HG03108 (cell line): ENCODE results near the gene GOSR1.
A peak's percentile ranks its signal among the peaks of the same experiment; 100 is the strongest.
"Not testable (repeated sequence)": the region's sequence is repeated elsewhere in the genome, so short reads cannot be mapped to it uniquely, and the experiment has no call there.

Source experiments
- ATAC-seq: cut with Tn5 transposase; IDR thresholded peaks from one replicate; pipeline ENCODE4 v1.9.1; 2021; ENCODE audit warnings: moderate library complexity; ENCODE audit not compliant: unreplicated experiment

Gene GOSR1

GRCh38 chr17:30543456-30543855 lies 66.2 kb downstream of the GOSR1 start:
- no peak for ATAC-seq

DNA sequence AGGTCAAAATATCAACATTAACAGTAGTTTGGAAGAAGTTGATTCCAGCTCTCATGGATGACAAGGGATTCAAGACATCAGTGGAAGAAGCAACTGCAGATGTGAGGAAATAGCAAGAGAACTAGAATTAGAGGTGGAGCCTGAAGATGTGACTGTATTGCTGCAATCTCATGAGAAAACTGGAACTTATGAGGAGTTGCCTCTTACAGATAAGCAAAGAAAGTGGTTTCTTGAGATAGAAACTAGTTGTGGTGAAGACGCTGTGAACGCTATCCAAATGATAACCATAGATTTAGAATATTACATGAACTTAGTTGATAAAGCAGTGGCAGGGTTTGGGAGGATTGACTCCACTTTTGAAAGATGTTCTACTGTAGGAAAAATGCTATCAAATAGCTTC lies 67.8 kb downstream of the GOSR1 start:
- ATAC-seq = no peak

- ATAC-seq = no peak
Observed at GRCh38 chr17:30547778-30548573, 70.8 kb downstream of the GOSR1 start.

- ATAC-seq = not testable (repeated sequence)
Observed at GRCh38 chr17:30549181-30549580, 72.0 kb downstream of the GOSR1 start.

DNA sequence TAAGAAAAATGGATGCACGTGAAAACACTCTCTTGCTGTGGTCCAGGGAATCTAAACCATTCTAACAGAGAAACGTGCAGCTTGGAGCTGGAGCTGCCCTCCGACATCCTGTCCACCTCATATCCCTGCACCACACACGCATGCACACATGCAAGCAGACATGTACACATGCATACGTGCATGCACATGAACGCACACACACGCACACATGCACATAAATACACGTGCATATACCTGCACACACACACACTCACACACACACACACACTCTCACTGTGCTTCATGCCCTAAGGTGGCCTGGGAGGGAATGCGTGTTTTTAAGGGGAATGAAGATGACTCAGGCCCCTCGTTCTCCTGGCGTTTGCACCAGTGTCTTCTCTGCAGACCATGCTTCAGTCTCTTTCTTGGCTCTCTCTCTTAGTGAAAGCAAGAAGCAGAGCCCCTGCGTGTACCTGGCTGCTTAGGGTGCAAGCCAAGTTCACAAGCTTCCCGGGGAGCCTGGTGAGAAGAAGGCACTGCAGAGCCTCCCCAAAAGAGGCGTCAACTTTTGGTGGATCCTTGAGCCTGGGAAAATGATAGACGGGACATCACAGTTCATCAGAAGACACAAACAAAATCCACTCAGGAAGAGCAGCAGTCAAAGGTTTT lies 72.8 kb downstream of the GOSR1 start:
- no peak for ATAC-seq

GRCh38 chr17:30550512-30551273 lies 73.5 kb downstream of the GOSR1 start:
- peak; percentile 86 for ATAC-seq

- not testable (repeated sequence) for ATAC-seq
Observed at GRCh38 chr17:30551274-30551995, 74.2 kb downstream of the GOSR1 start.

- ATAC-seq = no peak
Observed at GRCh38 chr17:30551996-30552339, 74.8 kb downstream of the GOSR1 start.

DNA sequence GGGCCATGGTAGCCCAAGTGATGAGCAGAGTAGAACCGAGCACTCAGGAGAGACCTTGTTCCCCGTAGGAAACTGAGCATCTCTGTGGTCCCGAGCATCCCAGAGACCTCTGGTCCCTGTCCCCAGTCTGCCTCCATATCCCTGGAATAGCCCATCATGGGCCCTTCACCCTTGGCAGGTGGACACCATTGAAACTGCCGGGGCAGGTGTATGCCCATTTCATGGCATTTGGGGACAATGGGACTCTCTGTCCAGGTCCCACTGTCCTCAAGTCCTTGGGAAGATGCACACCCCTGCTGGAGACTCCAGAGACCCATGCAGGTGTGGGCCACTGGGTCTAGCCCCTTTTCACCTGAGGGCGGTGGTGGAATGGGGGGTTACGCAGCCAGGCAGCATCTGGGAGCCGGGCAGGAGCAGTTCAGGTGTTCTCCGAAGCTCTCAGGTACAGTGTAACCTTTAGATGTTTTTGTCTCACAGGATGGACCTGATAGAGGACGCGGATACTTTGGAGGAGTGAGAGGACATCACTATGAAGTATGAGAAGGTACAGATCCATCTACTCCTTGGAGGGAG lies 75.9 kb downstream of the GOSR1 start:
- ATAC-seq = no peak

- ATAC-seq = not testable (repeated sequence)
Observed at GRCh38 chr17:30553823-30554440, 76.7 kb downstream of the GOSR1 start.

DNA sequence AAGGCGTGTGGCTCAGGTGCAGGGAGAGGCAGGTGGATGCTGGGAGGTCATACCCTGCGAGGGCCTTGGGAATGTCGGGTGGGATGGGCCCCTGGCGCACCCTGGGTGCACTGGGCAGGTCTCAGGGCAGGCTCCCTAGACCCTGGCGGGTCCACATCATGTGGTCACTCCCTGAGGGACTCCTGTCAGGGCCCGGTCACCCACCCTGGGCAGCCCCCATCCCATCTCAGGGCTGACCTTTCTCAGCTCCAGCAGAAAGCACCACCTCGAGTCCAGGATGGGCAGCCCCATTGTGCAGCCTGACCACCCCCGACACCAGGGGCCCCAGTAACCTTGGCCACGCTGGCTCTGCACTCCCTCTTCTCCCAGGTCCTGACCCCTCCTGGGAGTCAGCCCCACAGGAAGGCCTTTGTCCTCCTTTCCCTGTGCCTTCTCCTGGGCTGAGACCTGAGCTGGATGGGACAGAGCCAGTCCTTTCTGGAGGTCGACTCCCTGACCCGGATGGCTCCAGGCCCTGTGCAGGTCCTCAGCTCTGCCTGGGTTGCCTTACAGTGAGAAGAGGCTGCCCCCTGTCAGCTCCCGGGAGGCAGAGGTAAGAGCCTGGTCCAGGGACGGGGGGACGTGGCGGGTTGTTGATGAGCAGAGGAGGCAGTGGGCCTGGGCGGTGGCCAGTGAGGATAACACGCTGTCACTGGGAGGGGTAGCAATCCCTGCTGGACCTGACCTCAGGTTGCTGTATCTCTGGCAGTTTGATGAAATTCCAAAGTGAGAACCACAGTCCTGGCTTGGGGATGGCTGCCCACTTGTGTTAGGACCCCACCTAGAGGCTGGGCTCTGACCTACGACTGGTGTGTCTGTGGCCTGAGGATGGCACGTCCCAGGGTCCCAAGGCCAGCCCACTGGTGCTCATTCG lies 77.9 kb downstream of the GOSR1 start:
- ATAC-seq = no peak

DNA sequence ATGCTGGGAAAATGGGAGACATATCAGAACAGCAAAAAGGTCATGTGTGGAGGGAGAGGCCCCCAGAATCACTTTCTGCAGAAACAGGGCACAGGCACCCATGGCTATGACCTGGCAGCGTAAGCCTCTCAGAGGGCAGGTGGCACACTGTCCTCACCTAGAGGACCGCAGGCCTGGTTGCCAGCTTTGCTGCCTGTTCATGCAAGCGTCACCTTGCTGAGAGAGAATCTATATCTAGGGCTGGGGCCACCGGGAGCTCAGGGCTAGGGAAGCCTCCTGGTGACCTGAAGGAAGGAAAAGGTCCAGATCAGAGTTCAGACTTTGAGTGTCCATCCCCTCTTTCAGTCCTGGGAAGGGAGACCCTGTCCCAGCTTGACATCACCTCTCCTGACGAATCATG lies 78.7 kb downstream of the GOSR1 start:
- no peak for ATAC-seq

GRCh38 chr17:30556374-30557332 lies 79.4 kb downstream of the GOSR1 start:
- no peak for ATAC-seq

DNA sequence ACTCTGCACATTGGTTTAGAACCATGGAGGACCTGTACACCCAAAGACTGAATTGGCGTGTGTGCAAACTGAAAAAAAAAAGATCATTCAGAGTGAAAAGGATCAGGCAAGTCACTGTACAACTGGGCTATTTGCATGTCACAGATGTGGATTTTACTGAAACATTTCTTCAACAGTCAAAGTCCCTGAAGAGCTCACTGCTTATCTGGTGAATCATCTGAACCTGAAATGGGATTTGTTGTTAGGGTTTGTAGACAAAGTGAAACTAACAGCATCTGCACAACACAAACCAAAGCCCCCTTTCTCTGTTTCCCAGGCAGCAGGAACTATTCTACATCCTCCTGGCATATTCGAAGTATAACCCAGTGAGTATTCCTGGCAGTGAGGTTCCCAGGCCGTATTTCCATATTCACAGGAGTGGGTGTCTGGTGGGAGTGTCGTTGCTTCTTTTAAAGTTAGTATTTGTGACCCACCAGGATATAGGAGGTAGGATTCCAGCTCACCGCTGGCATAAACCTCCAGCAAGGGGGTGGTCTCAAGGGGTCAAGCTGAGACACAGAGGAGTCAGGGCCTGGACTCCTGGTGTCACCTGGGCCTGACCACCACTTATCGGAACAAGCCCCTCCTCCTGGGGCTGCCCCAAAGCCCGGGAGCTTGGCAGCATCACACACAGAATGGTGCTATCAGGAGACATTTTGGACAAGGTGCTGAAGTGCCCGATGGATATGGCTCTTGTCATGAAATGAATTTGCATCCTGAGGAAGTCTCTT lies 80.9 kb downstream of the GOSR1 start:
- no peak for ATAC-seq

DNA sequence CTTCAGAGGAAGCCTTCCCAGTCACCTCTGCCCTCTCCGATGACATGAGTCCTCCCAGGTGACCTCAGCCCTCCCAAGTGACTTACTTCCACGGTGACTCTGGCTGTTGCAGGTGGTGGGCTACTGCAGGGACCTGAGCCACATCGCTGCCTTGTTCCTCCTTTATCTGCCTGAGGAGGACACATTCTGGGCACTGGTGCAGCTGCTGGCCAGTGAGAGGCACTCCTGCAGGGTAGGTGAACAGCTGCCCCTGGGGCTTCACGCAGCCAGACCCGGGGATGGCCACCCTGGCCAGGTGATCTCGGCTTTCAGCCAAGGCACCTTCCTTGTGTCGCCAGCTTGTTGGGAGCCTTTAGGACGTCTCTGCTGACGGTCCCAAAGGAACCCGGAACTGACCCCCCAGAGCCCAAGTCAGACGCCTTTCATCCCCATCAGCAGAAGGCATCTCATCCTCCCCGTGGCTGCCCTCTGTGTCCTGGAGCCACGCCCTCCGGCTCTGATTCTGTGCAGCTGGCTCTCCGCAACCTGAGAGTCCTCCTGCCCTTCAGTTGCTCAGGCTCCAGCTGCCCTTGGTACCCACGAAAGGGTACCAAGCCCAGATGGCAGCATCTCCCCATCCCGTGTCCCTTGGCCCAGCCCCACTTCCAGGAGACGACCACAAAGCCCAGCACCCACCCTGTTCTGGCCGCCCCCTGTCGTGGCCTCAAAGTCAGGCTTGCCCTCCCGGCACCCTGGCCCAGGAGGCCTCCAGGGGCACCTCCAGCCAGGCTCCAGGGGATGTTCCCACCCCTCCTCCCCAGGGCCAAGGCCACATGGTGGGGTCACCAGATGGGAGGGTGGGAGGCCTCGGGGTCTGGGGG lies 81.7 kb downstream of the GOSR1 start:
- no peak for ATAC-seq

- no peak for ATAC-seq
Observed at GRCh38 chr17:30559656-30560055, 82.4 kb downstream of the GOSR1 start.
